Left lung (tissue), 10 donors: ENCODE results near the gene HSP90B1. TPM values are rescaled to one million over a fixed set of nuclear protein-coding genes. Genes with fewer than 3 reads are reported as not detected.

Experiments used
- ATAC-seq: fragments of 200-7000 bp; cut with Tn5 transposase; one replicate; pipeline ENCODE4 v1.9.1; 2020; ENCODE audit warnings: moderate library complexity
- DNase-seq, 4 donors: peaks; one replicate each; pipeline ENCODE4 v3.0.0-alpha.2; 2013 to 2020
- H3K27ac ChIP-seq, 2 donors: fragments of 200-600 bp; sonication (generic) in 1 of 2; one replicate each; pipeline versions ENCODE4 v1.5.0 to v1.8.0; 2020 to 2021
- H3K27me3 ChIP-seq, 2 donors: fragments of 200-600 bp; sonication (generic) in 1 of 2; one replicate each; pipeline versions ENCODE4 v1.5.0 to v1.8.0; 2020 to 2021
- H3K36me3 ChIP-seq, 2 donors: fragments of 200-600 bp; sonication (generic) in 1 of 2; one replicate each; pipeline versions ENCODE4 v1.5.0 to v1.8.0; 2020 to 2021
- H3K4me1 ChIP-seq, 2 donors: fragments of 200-600 bp; one replicate each; pipeline ENCODE4 v1.8.0; 2021
- H3K4me3 ChIP-seq, 2 donors: fragments of 200-600 bp; sonication (generic) in 1 of 2; one replicate each; pipeline versions ENCODE4 v1.5.0 to v1.8.0; 2020 to 2021; ENCODE audit warnings: mild to moderate bottlenecking in 1 of 2
- H3K9me3 ChIP-seq, 2 donors: fragments of 200-600 bp; sonication (generic) in 1 of 2; one replicate each; pipeline versions ENCODE4 v1.5.0 to v1.8.0; 2020 to 2021
- CTCF ChIP-seq, 2 donors: fragments of 200-600 bp; sonication (generic) in 1 of 2; IDR thresholded peaks; one replicate each; pipeline versions ENCODE4 v1.5.0 to v1.8.0; 2021; ENCODE audit warnings: antibody characterized with exemption in 2 of 2
- intact Hi-C, 2 donors: fragments of 100-400 bp; cut with DNase I; formaldehyde crosslinking; loops; one replicate each; pipeline versions ENCODE4 v1.11.2 to v1.14.2; 2022
- polyA plus RNA-seq, 6 donors: library from polyadenylated mRNA; unstranded; fragments of 120-200 nt; gene quantifications; one replicate each; pipeline ENCODE4 v1.2.1, GENCODE V29; 2013; ENCODE audit not compliant: insufficient read length in 6 of 6
- total RNA-seq, 2 donors: library from RNA; stranded (reverse); fragmentation: NEBNext Ultra II Directional; extraction: Animal tissue kit (Norgen Biotek cat#: 25700); gene quantifications; one replicate each; pipeline ENCODE4 v1.2.1, GENCODE V29; 2021
- donor health status: DM: no; HTN: yes; CAD: no.
- donor health status: DM: no; HTN: no; CAD: no.

HSP90B1 gene
- total and polyA plus RNA-seq, 8 donors = 679 to 1,097 (median 761) TPM

- no peak for TF ChIP-seq CTCF (IDR thresholded peaks at IDR 0.05)
- ATAC-seq (peak; percentile 98), DNase-seq (peak; percentile 99)
- no peaks in the 10 kb centered on the region for H3K36me3 ChIP-seq
- intact Hi-C loops = no loop called here
- H3K27me3 ChIP-seq = no peaks in the 10 kb centered on the region
- peak within 1 kb of the TSS; percentile 96 to 97 for H3K27ac ChIP-seq
- H3K4me1 ChIP-seq = peaks cover 8 to 61% of the 10 kb centered on the region in 2 donors
- no peaks in the 10 kb centered on the region for H3K9me3 ChIP-seq
- peak within 1 kb of the TSS; percentile 86 to 96 for H3K4me3 ChIP-seq
Measured at GRCh38 chr12:103965590-103966504, 35.6 kb downstream of the HSP90B1 start, which contains the start of gene TDG. TSS of gene TDG (plus strand) at chr12:103965872. CDS start at chr12:103966038, 166 bp downstream.

- no peak for ATAC-seq
- no peak for DNase-seq
- Histone ChIP-seq H3K9me3 (no peaks in the 10 kb centered on the region), H3K27ac (peak overlapping the region; percentile 96 to 97), H3K36me3 (no peaks in the 10 kb centered on the region), H3K27me3 (no peaks in the 10 kb centered on the region), H3K4me1 (peaks cover 8 to 68% of the 10 kb centered on the region in 2 donors), H3K4me3 (peak overlapping the region; percentile 86 to 96)
- TF ChIP-seq CTCF (IDR thresholded peaks at IDR 0.05) = no peak
- intact Hi-C loops = no loop called here
Measured at GRCh38 chr12:103966736-103967135, 36.5 kb downstream of the HSP90B1 start.

GRCh38 chr12:103969391-103969790 lies 39.2 kb downstream of the HSP90B1 start:
- DNase-seq = no peak
- Histone ChIP-seq H3K4me3 (no peak overlapping the region), H3K4me1 (peaks cover 8 to 69% of the 10 kb centered on the region in 2 donors), H3K27me3 (no peaks in the 10 kb centered on the region), H3K27ac (no peak overlapping the region), H3K36me3 (peaks cover 0 to 5% of the 10 kb centered on the region in 2 donors), H3K9me3 (no peaks in the 10 kb centered on the region)
- intact Hi-C loops = no loop called here
- no peak for ATAC-seq
- TF ChIP-seq CTCF (IDR thresholded peaks at IDR 0.05) = no peak

GRCh38 chr12:103973909-103974308 lies 43.7 kb downstream of the HSP90B1 start:
- intact Hi-C loops = no loop called here

More at GRCh38 chr12:103973909-103974308, 43.7 kb downstream of the HSP90B1 start:
- no peak for ATAC-seq
- no peak overlapping the region for H3K27ac ChIP-seq
- peaks cover 0 to 36% of the 10 kb centered on the region in 2 donors for H3K4me1 ChIP-seq
- H3K4me3 ChIP-seq = no peak overlapping the region
- peaks cover 0 to 28% of the 10 kb centered on the region in 2 donors for H3K36me3 ChIP-seq
- no peaks in the 10 kb centered on the region for H3K9me3 ChIP-seq
- no peak for TF ChIP-seq CTCF (IDR thresholded peaks at IDR 0.05)
- no peak for DNase-seq
- H3K27me3 ChIP-seq = no peaks in the 10 kb centered on the region
